ENCODE results near the gene ARID3B.

DNA sequence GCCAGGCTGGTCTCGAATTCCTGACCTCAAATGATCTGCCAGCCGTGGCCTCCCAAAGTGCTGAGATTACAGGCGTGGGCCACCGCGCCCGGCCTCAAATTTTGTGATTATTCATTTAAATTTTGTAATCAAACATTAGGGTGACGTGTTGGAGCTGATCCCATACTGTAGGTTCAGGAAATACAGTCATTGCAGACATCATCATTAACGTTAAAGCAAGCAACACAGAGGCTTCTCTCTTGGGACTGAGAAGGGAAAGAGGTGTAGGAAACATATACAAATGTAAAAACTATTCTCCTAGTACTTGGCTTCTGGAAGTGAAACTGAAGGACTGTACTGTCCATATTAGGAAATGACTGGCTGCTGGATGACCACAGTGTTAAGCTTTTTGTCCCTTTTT is 11.1 kb upstream of the ARID3B start:
- TF ChIP-seq, protein P1, sequence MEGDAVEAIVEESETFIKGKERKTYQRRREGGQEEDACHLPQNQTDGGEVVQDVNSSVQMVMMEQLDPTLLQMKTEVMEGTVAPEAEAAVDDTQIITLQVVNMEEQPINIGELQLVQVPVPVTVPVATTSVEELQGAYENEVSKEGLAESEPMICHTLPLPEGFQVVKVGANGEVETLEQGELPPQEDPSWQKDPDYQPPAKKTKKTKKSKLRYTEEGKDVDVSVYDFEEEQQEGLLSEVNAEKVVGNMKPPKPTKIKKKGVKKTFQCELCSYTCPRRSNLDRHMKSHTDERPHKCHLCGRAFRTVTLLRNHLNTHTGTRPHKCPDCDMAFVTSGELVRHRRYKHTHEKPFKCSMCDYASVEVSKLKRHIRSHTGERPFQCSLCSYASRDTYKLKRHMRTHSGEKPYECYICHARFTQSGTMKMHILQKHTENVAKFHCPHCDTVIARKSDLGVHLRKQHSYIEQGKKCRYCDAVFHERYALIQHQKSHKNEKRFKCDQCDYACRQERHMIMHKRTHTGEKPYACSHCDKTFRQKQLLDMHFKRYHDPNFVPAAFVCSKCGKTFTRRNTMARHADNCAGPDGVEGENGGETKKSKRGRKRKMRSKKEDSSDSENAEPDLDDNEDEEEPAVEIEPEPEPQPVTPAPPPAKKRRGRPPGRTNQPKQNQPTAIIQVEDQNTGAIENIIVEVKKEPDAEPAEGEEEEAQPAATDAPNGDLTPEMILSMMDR (CRISPR knock-in tag; IDR thresholded peaks at IDR 0.05) = no peak
- TF ChIP-seq EHMT2 (IDR thresholded peaks at IDR 0.05; ENCODE audit: borderline replicate concordance, low read depth, low read length) = no peak
- no peak for TF ChIP-seq SMC3 (IDR thresholded peaks at IDR 0.05; ENCODE audit: low read length)
- TF ChIP-seq, protein P2, sequence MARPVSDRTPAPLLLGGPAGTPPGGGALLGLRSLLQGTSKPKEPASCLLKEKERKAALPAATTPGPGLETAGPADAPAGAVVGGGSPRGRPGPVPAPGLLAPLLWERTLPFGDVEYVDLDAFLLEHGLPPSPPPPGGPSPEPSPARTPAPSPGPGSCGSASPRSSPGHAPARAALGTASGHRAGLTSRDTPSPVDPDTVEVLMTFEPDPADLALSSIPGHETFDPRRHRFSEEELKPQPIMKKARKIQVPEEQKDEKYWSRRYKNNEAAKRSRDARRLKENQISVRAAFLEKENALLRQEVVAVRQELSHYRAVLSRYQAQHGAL (CRISPR knock-in tag; IDR thresholded peaks at IDR 0.05; ENCODE audit: not compliant biosample characterization) = no peak
- no peak for TF ChIP-seq ZFX (CRISPR knock-in tag; IDR thresholded peaks at IDR 0.05; ENCODE audit: low read depth)

Measured in HepG2 (cell line).